GM12801 (cell line): ENCODE results near the gene ADARB1.

ENCODE experiments used
- TF ChIP-seq, protein P1 (sequence below): IDR thresholded peaks from one replicate; pipeline ENCODE4 v1.5.1; 2011; ENCODE audit warnings: control low read depth; ENCODE audit not compliant: insufficient read length; ENCODE audit errors: extremely low read depth

Gene ADARB1

DNA sequence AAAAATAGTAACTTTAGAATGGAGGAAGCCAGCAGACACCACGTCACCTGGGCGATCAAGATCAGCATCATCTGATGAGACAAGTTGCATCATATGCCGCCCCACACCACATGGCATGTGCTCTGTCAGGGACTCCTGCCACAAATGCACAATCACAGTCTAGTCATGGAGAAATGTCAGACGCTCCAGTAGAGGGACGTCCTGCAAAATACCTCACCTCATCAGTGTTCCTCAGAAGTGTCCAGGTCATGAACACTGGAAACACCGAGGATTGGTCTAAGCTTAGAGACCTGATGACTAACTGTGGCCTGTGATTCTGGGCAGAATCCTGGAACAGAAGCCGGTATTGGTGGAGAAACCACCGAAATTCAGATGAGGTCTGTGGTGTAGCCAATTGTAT lies 14.3 kb downstream of the ADARB1 start:
- TF ChIP-seq, protein P1, sequence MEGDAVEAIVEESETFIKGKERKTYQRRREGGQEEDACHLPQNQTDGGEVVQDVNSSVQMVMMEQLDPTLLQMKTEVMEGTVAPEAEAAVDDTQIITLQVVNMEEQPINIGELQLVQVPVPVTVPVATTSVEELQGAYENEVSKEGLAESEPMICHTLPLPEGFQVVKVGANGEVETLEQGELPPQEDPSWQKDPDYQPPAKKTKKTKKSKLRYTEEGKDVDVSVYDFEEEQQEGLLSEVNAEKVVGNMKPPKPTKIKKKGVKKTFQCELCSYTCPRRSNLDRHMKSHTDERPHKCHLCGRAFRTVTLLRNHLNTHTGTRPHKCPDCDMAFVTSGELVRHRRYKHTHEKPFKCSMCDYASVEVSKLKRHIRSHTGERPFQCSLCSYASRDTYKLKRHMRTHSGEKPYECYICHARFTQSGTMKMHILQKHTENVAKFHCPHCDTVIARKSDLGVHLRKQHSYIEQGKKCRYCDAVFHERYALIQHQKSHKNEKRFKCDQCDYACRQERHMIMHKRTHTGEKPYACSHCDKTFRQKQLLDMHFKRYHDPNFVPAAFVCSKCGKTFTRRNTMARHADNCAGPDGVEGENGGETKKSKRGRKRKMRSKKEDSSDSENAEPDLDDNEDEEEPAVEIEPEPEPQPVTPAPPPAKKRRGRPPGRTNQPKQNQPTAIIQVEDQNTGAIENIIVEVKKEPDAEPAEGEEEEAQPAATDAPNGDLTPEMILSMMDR: no peak

- TF ChIP-seq, protein P1: no peak
Observed at GRCh38 chr21:45089964-45090363, 15.6 kb downstream of the ADARB1 start.

DNA sequence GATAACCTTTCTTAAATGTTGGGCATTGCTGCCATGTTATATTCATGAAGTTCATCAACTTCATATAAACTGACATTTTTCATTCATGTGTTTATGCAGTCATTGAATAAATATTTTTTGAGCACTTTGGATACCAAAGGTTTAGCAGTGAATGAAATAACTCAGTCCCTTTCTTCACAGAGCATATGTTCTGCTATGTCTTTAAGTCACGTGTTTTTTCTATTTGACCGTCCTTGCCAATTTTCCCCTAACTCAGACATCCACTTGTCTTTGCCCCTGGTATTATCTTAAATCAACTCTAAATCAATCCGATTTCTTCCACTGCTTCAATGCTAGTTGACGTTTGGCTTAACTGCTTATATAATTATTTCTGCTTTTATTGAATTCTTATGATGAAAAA lies 16.6 kb downstream of the ADARB1 start:
- TF ChIP-seq, protein P1: no peak

DNA sequence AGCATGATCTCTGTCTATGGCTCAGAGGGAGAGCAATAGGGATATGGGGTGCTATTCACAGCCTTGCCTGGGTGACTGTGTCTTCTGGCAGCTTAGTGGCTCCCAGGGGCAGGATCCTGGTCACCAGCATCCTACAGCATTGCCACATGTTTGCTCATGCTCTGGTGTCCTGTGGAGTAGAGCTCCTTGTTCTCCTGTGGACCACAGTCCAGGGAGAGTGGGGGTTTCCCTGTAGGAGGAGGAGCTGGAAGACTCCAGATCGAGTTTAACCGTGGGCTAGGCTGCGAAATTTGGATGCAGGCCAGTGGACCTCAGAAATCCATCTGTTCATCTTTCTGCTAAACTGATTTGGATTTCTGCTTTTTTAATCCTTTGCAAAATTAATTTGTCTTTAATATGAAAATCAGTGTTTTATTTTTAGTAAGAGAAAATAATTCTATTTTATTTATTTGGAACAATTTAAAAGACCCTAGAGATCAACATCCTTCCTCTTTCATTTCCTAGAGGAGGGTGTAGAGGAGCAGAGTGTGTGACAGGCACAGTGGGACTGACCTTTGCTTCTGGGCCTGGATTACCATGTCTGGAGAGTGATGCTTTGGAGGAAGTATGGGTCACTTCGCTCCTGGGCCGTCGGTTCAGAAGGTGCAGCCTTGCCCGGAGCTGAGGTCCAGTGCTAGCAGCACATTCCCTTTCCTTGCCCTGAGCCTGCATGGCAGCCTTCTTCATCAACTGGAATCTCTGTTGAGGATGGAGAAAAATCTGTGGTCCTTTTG lies 17.4 kb downstream of the ADARB1 start:
- TF ChIP-seq, protein P1: no peak

GRCh38 chr21:45093035-45093532 lies 18.7 kb downstream of the ADARB1 start:
- TF ChIP-seq, protein P1: no peak

DNA sequence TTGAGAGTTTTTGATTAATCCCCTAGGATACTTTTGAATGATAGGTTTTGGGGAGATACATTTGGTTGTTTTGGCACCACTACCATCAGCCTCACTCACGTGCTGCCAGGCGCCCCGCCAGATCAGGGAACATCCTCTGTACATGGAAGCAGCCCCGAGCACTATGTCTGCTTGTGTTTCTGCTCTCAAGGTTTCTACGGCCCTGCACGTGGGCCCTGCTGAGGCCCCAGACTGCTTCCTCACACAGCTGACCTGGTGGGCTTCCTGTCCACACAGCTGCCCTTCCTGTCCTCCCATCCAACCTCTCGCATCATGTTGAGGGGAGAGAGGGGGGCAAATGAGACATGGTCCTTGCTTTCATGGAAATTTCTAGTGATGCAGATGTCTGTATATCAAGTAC lies 20.0 kb downstream of the ADARB1 start:
- TF ChIP-seq, protein P1: no peak

DNA sequence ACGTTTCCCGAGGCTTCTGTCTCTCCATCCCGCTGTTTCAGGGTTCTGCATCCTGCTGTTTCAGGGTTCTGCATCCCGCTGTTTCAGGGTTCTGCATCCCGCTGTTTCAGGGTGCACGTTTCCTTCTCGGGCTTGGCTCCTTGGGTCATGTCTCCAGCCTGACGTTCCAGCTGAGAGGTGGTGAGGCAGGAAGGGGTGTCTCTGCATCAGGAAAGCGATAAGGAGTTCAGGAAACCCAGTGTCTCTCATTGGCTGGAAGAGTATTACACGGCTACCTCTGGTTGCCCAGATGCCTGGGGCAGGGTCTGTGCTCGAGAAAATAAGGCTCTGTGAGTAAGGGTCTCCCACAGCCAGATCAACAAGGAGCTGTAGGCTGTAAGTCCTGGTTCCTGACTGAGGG lies 21.1 kb downstream of the ADARB1 start:
- TF ChIP-seq, protein P1: no peak
